CD4-positive, alpha-beta T cell (primary cell): ENCODE results near the gene KCNK4. TPM values are rescaled to one million over a fixed set of nuclear protein-coding genes. Genes with fewer than 3 reads are reported as not detected.

Source experiments
- ATAC-seq: fragments of 200-7000 bp; cut with Tn5 transposase; one replicate; pipeline ENCODE4 v1.10.0; 2022; ENCODE audit warnings: mild to moderate bottlenecking; ENCODE audit not compliant: poor library complexity
- CTCF ChIA-PET: fragments of 350-600 bp; sonication (Branson Sonifier 250); formaldehyde crosslinking; loops from one replicate; lab custom pipeline; 2021; ENCODE audit warnings: antibody characterized with exemption, inconsistent platforms; lab: Charles Lee
- POLR2A ChIA-PET: fragments of 350-600 bp; sonication (Branson Sonifier 250); formaldehyde crosslinking; loops from one replicate; lab custom pipeline; 2021; ENCODE audit warnings: antibody characterized with exemption, inconsistent platforms; lab: Charles Lee
- DNase-seq, 14 experiments: peaks; one replicate each; pipeline ENCODE4 v3.0.0-alpha.2; 2013 to 2020; ENCODE audit warnings: mixed read lengths in 2 of 14
- H3K27ac ChIP-seq, 2 donors: one replicate each; pipeline versions ENCODE4 v1.5.1 to v1.7.0; 2013; ENCODE audit warnings: low read length in 2 of 2, low read depth in 1 of 2, mild to moderate bottlenecking in 1 of 2
- H3K27me3 ChIP-seq, 2 experiments: 1 replicate in 1 of 2; 2 replicates in 1 of 2; pipeline versions ENCODE4 v1.6.1 to v1.7.0; 2013; ENCODE audit warnings: low read length in 2 of 2, control low read depth in 1 of 2, mild to moderate bottlenecking in 1 of 2, moderate library complexity in 1 of 2; ENCODE audit not compliant: insufficient read depth in 2 of 2, control insufficient read depth in 1 of 2
- H3K36me3 ChIP-seq: one replicate; pipeline ENCODE4 v1.6.1; 2013; ENCODE audit warnings: low read length, control low read depth; ENCODE audit not compliant: insufficient read depth
- H3K4me1 ChIP-seq: one replicate; pipeline ENCODE4 v1.6.1; 2013; ENCODE audit warnings: low read length, control low read depth; ENCODE audit not compliant: insufficient read depth
- H3K4me3 ChIP-seq: one replicate; pipeline ENCODE4 v1.5.1; 2013; ENCODE audit warnings: mild to moderate bottlenecking, low read length, moderate library complexity
- H3K9me3 ChIP-seq, 2 experiments: 1 replicate in 1 of 2; 2 replicates in 1 of 2; pipeline versions ENCODE4 v1.6.1 to v1.7.0; 2013; ENCODE audit warnings: low read length in 2 of 2, mild to moderate bottlenecking in 2 of 2, control low read depth in 1 of 2, moderate library complexity in 1 of 2; ENCODE audit not compliant: control insufficient read depth in 1 of 2, insufficient read depth in 1 of 2
- H3K27ac Mint-ChIP-seq: one replicate; pipeline ENCODE4 v1.8.0; 2020; ENCODE audit warnings: mixed read lengths
- H3K27me3 Mint-ChIP-seq: one replicate; pipeline ENCODE4 v1.8.0; 2021; ENCODE audit warnings: mixed read lengths
- H3K36me3 Mint-ChIP-seq: one replicate; pipeline ENCODE4 v1.8.0; 2021; ENCODE audit warnings: low read depth, mixed read lengths
- H3K4me1 Mint-ChIP-seq: one replicate; pipeline ENCODE4 v1.8.0; 2021; ENCODE audit warnings: low read depth, mixed read lengths
- H3K4me3 Mint-ChIP-seq: one replicate; pipeline ENCODE4 v1.8.0; 2020; ENCODE audit warnings: mild to moderate bottlenecking, mixed read lengths
- H3K9me3 Mint-ChIP-seq: one replicate; pipeline ENCODE4 v1.8.0; 2020; ENCODE audit warnings: mixed read lengths
- CTCF ChIP-seq: fragments of 200-600 bp; IDR thresholded peaks from one replicate; pipeline ENCODE4 v1.8.0; 2022; ENCODE audit warnings: antibody characterized with exemption, mild to moderate bottlenecking
- intact Hi-C, 2 experiments: fragments of 100-400 bp; cut with DNase I in 1 of 2; cut with micrococcal nuclease in 1 of 2; formaldehyde crosslinking; loops; one replicate each; pipeline versions ENCODE4 v1.15.1 to v1.9.0; 2023 to 2025; cut with DNase I, micrococcal nuclease
- total RNA-seq, 174 experiments: library from RNA in 2 of 174; stranded (reverse) in 2 of 174; gene quantifications; one replicate each; pipeline ENCODE4 v1.2.3 and lab custom pipeline; 2021 to 2026

Gene KCNK4
- total RNA-seq, 2 experiments from 2014 or later, result 0.14 TPM; not detected in 1

GRCh38 chr11:64330888-64331287 lies 39.8 kb downstream of the KCNK4 start:
- Mint-ChIP-seq H3K27me3 (no peaks in the 10 kb centered on the region), H3K27ac (no peak overlapping the region), H3K4me3 (no peak overlapping the region), H3K4me1 (peaks cover 9% of the 10 kb centered on the region), H3K9me3 (no peaks in the 10 kb centered on the region), H3K36me3 (peaks cover 4% of the 10 kb centered on the region)
- ATAC-seq (no peak), DNase-seq (no peak)
- no peak overlapping the region for H3K27ac ChIP-seq
- ChIA-PET POLR2A (interaction anchor here (0.7 to 2.3 kb wide), 2 partner anchors 13 to 27 kb away, joined by 3 to 23 read pairs; partner anchors contain the start of genes PRDX5 and TRMT112), CTCF (interaction anchor here (0.7 to 1.8 kb wide), 8 partner anchors 10 to 374 kb away, joined by 3 to 39 read pairs (median 4); partner anchors contain the start of genes CCDC88B, ESRRA, PRDX5 and STIP1)
- H3K27me3 ChIP-seq, result no peaks in the 10 kb centered on the region
- no peaks in the 10 kb centered on the region for H3K9me3 ChIP-seq
- TF ChIP-seq CTCF, result no peak
- intact Hi-C loops, result no loop called here
- H3K4me3 ChIP-seq, result no peak overlapping the region
- H3K36me3 ChIP-seq, result no peaks in the 10 kb centered on the region
- H3K4me1 ChIP-seq, result peaks cover 10% of the 10 kb centered on the region

GRCh38 chr11:64331569-64332371 lies 40.7 kb downstream of the KCNK4 start:
- ChIA-PET CTCF (interaction anchor here (0.7 to 1.8 kb wide), 12 partner anchors 9 to 373 kb away, joined by 3 to 39 read pairs (median 4); partner anchors contain the start of genes CCDC88B, ESRRA, PRDX5 and STIP1), POLR2A (interaction anchor here (0.7 to 2.3 kb wide), 2 partner anchors 14 to 27 kb away, joined by 3 to 23 read pairs; partner anchors contain the start of genes PRDX5 and TRMT112)
- Histone ChIP-seq H3K4me1 (peaks cover 10% of the 10 kb centered on the region), H3K4me3 (no peak overlapping the region), H3K9me3 (no peaks in the 10 kb centered on the region), H3K27ac (no peak overlapping the region), H3K27me3 (no peaks in the 10 kb centered on the region), H3K36me3 (no peaks in the 10 kb centered on the region)
- Mint-ChIP-seq H3K36me3 (peaks cover 4% of the 10 kb centered on the region), H3K4me1 (peaks cover 9% of the 10 kb centered on the region), H3K27ac (peak overlapping the region; percentile 13), H3K9me3 (no peaks in the 10 kb centered on the region), H3K27me3 (no peaks in the 10 kb centered on the region), H3K4me3 (no peak overlapping the region)
- DNase-seq, result peak; percentile 41 to 86 (median 58)
- ATAC-seq, result peak; percentile 93
- peak; percentile 8 for TF ChIP-seq CTCF
- intact Hi-C loops, result no loop called here

- Histone ChIP-seq H3K36me3 (peaks cover 11% of the 10 kb centered on the region), H3K27me3 (no peaks in the 10 kb centered on the region), H3K27ac (no peak overlapping the region), H3K9me3 (no peaks in the 10 kb centered on the region), H3K4me1 (peaks cover 10% of the 10 kb centered on the region), H3K4me3 (no peak overlapping the region)
- Mint-ChIP-seq H3K9me3 (no peaks in the 10 kb centered on the region), H3K4me3 (no peak overlapping the region), H3K27ac (no peak overlapping the region), H3K4me1 (peaks cover 20% of the 10 kb centered on the region), H3K27me3 (no peaks in the 10 kb centered on the region), H3K36me3 (peaks cover 14% of the 10 kb centered on the region)
- intact Hi-C loops, result no loop called here
- ATAC-seq (no peak), DNase-seq (no peak)
- no peak for TF ChIP-seq CTCF
- ChIA-PET CTCF (interaction anchor here (1.7 kb wide), 1 partner anchor 9 kb away, joined by 5 read pairs; no protein-coding TSS in a partner anchor), POLR2A (no interaction called here)
Measured at GRCh38 chr11:64333556-64333955, 42.5 kb downstream of the KCNK4 start.
